Aorta (tissue), 5 donors: ENCODE measurements around the gene AOC1. TPM values are rescaled to one million over a fixed set of nuclear protein-coding genes. Genes with fewer than 3 reads are reported as not detected.

Experiments
- ATAC-seq: fragments of 200-7000 bp; cut with Tn5 transposase; one replicate; pipeline ENCODE4 v1.9.1; 2022; ENCODE audit warnings: moderate library complexity; ENCODE audit not compliant: low FRiP score
- DNase-seq, 2 donors: peaks; one replicate each; pipeline ENCODE4 v3.0.0-alpha.2; 2020
- H3K27ac ChIP-seq, 2 donors: one replicate each; pipeline ENCODE4 v1.5.1; 2013; ENCODE audit warnings: low read length in 2 of 2, mild to moderate bottlenecking in 2 of 2, moderate library complexity in 2 of 2, control low read depth in 1 of 2, inconsistent platforms in 1 of 2, low read depth in 1 of 2
- H3K27me3 ChIP-seq, 2 donors: one replicate each; pipeline ENCODE4 v1.6.1; 2013; ENCODE audit warnings: control low read depth in 1 of 2, low read length in 1 of 2, mild to moderate bottlenecking in 1 of 2, moderate library complexity in 1 of 2; ENCODE audit not compliant: insufficient read depth in 2 of 2, control insufficient read depth in 1 of 2
- H3K36me3 ChIP-seq, 2 donors: one replicate each; pipeline ENCODE4 v1.6.1; 2013; ENCODE audit warnings: control low read depth in 1 of 2, low read length in 1 of 2, mild to moderate bottlenecking in 1 of 2; ENCODE audit not compliant: insufficient read depth in 2 of 2, control insufficient read depth in 1 of 2
- H3K4me1 ChIP-seq, 2 donors: one replicate each; pipeline ENCODE4 v1.6.1; 2013; ENCODE audit warnings: low read length in 2 of 2, control low read depth in 1 of 2, mild to moderate bottlenecking in 1 of 2, moderate library complexity in 1 of 2; ENCODE audit not compliant: insufficient read depth in 2 of 2, control insufficient read depth in 1 of 2
- H3K4me3 ChIP-seq, 2 donors: one replicate each; pipeline ENCODE4 v1.5.1; 2013; ENCODE audit warnings: low read length in 2 of 2, control low read depth in 1 of 2, mild to moderate bottlenecking in 1 of 2
- H3K9me3 ChIP-seq: one replicate; pipeline ENCODE4 v1.6.1; 2013; ENCODE audit warnings: mild to moderate bottlenecking, low read length; ENCODE audit not compliant: control insufficient read depth
- WGBS, 2 donors: extraction: QIAGEN DNeasy Blood & Tissue Kit; methylation state at CpG; one replicate each; pipeline ENCODE4 v1.1.7; 2013; 5-methylcytosine and 5-hydroxymethylcytosine counted together
- intact Hi-C, 2 donors: fragments of 100-400 bp; cut with DNase I; formaldehyde crosslinking; loops; one replicate each; pipeline versions ENCODE4 v1.14.2 to v1.15.0; 2022
- polyA plus RNA-seq, 2 donors: library from polyadenylated mRNA; stranded (reverse); fragments of 200-250 nt; gene quantifications; one replicate each; pipeline ENCODE4 v1.2.3, GENCODE V29; 2013
- total RNA-seq, 2 donors: library from RNA; stranded (reverse); fragmentation: NEBNext Ultra II Directional; extraction: Animal tissue kit (Norgen Biotek cat#: 25700); gene quantifications; one replicate each; pipeline ENCODE4 v1.2.1, GENCODE V29; 2021
- donor health status: healthy with polysubstance abuse.
- donor health status: Bipolar disorder and iron deficiency.
- donor health status: DM: no; HTN: no; CAD: no.
- donor health status: DM: no; HTN: no; CAD: no.
- donor health status: DM: yes; HTN: yes; CAD: no.

Gene AOC1
- total and polyA plus RNA-seq, 4 donors = 0.23 to 17.9 (median 0.72) TPM; not detected in 1

DNA sequence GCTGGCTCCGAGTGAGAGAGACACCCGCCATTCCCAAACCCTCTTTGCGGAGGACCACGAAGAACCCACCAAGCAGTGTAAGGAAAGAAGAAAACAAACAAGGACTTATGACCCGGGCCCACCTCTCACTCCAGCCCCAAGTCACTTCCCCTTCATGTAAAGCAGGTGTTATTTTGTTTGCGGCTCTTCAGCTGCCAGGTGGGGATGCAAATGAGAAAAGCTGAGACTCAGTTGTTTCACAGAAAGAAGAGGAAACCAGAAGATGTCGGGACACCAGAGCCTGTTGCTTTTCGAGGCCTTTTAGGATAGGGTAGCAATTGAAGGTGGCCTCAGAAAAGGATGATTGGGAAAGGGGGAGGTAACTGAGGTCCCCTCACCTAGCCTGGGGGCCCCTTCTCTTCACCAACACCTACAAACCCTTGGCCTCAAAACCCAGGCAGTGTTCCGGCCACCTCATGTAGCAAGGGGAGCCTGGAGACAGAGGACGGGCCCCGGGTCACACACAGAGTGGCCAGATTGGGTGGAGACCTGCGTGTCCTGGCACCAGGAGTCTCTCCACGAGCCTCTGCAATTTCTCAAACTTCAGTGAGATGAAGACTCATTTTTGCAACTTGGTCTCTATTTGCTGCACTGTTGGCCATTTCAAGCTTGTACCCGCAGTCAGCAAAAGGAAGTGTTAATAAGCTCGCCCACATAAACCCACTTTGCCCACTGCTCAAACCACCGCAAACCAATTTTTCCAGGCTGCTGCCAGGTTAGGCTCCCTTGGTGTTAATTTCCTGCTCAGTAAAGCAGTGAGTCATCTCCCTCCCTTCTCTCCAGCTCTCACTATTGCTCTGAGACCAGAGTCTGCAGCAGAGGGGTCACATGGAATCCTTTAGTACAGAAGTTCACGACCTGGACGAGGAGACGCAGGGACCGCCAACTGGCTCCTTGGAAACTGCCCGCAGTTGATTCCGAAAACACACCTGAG, 45.5 kb downstream of the AOC1 start:
- ATAC-seq = no peak
- H3K4me1 ChIP-seq = no peaks in the 10 kb centered on the region
- WGBS, 2 donors = 54% methylated on average over 22 of the region's 22 CpGs
- H3K36me3 ChIP-seq = no peaks in the 10 kb centered on the region
- no peak for DNase-seq
- no peaks in the 10 kb centered on the region for H3K9me3 ChIP-seq
- H3K4me3 ChIP-seq = no peak overlapping the region
- H3K27ac ChIP-seq = no peak overlapping the region
- intact Hi-C loops = loop anchor here (1.0 to 5.0 kb wide), 5 partner anchors 90 to 215 kb away; no protein-coding TSS in a partner anchor
- no peaks in the 10 kb centered on the region for H3K27me3 ChIP-seq

DNA sequence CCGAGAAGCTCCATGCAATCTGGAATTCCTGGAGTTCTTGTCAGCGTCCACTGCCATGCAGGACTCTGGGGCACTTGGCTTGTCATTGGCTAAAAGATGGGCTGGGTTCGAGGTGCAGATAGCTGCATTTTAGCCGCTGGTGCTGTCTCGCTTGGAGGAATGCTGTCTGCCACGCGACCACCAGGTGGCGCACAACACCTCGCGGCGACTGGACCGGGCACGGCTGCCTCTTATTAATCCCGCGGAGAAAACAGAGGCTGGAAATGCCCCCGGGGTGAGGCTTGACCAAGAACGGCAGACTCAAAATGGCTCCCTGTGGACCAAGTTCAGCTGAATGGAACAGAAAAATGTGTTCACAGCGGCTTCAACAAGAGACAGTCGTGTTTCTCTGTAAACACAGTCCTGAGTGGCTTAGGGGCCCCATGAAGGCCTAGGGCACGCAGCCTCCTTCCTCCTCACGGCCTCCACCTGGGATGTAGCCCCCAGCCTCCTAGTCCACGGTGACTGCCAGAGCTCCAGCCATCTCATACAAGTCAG, 46.2 kb downstream of the AOC1 start:
- intact Hi-C loops = loop anchor here (1.0 to 5.0 kb wide), 5 partner anchors 89 to 214 kb away; no protein-coding TSS in a partner anchor

DNA sequence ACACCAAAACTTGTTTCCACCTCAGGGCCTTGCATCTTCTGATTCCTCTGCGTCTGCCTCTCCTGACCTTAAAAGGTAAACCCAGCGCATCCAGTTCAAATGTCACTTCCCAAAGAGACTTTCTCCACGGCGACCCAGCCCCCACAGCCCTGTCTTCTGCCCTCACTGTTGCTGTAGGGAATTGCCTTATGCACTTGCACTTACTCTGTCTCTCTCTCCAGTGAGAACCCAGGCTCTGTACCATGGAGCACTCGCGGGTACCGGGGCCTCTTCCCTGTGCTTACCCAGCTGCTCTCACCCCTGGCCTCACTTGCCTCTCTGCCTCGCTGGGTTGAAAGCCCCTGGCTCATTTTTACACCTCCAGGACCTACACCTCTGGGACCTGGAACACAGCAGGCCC, 48.4 kb downstream of the AOC1 start:
- ATAC-seq (no peak), DNase-seq (no peak)
- Histone ChIP-seq H3K4me1 (peaks cover 0 to 3% of the 10 kb centered on the region in 2 donors), H3K9me3 (no peaks in the 10 kb centered on the region), H3K27me3 (no peaks in the 10 kb centered on the region), H3K4me3 (no peak overlapping the region), H3K36me3 (no peaks in the 10 kb centered on the region), H3K27ac (no peak overlapping the region)
- intact Hi-C loops = no loop called here
- 90 to 94% methylated on average over 8 of the region's 8 CpGs for WGBS, 2 donors

More for the DNA sequence above, 46.2 kb downstream of the AOC1 start:
- no peak overlapping the region for H3K27ac ChIP-seq
- no peak overlapping the region for H3K4me3 ChIP-seq
- H3K36me3 ChIP-seq = no peaks in the 10 kb centered on the region
- WGBS, 2 donors = 12% methylated on average over 22 of the region's 22 CpGs
- peak; percentile 84 for ATAC-seq
- H3K27me3 ChIP-seq = no peaks in the 10 kb centered on the region
- DNase-seq = peak; percentile 79 to 94
- no peaks in the 10 kb centered on the region for H3K4me1 ChIP-seq
- H3K9me3 ChIP-seq = no peaks in the 10 kb centered on the region

DNA sequence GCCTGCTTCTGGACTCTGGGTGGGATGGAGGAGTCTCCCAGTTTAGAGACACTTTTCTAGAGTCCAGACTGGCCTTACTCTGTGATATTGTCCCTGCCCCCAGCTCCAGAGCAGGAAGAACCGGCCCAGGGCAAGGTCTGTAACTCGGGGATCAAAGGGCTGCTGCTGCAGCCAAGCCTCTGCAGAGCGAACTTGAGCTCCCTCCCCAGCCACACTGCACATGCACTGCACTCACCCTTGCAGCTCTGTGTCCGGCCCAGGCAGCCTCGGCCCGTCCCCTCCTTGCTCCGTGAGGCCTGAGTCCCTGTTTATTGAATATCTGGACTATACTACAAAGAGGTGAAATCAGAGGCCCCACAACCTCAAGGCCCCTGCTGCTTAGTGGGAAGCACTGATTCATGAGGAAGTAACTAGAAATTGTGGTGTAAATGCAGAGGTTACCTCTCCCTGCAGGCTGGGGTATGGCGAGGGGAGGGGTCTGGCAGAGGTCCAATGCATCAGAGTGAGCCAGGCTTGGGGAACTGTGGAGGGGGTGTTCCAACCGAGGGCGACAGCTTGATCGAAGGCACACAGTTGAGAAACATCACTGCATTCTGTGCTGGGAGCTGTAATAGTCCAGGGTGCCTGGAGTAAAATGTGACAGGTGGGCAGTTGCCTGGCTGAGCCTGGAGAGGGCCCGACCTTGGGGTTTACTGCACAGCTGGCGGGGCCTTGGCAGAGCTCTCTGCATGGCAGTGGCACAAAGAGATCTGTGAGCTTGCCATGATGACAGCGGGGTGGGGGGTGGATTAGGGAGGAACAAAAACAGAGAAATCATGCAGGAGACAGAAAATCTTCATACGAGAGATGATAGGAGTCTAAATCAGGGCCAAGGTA, 49.1 kb downstream of the AOC1 start:
- WGBS, 2 donors = 72 to 75% methylated on average over 15 of the region's 15 CpGs
- peaks cover 0 to 3% of the 10 kb centered on the region in 2 donors for H3K4me1 ChIP-seq
- H3K4me3 ChIP-seq = no peak overlapping the region
- intact Hi-C loops = no loop called here
- ATAC-seq (no peak), DNase-seq (no peak)
- H3K27ac ChIP-seq = no peak overlapping the region
- no peaks in the 10 kb centered on the region for H3K36me3 ChIP-seq
- no peaks in the 10 kb centered on the region for H3K9me3 ChIP-seq
- H3K27me3 ChIP-seq = no peaks in the 10 kb centered on the region

DNA sequence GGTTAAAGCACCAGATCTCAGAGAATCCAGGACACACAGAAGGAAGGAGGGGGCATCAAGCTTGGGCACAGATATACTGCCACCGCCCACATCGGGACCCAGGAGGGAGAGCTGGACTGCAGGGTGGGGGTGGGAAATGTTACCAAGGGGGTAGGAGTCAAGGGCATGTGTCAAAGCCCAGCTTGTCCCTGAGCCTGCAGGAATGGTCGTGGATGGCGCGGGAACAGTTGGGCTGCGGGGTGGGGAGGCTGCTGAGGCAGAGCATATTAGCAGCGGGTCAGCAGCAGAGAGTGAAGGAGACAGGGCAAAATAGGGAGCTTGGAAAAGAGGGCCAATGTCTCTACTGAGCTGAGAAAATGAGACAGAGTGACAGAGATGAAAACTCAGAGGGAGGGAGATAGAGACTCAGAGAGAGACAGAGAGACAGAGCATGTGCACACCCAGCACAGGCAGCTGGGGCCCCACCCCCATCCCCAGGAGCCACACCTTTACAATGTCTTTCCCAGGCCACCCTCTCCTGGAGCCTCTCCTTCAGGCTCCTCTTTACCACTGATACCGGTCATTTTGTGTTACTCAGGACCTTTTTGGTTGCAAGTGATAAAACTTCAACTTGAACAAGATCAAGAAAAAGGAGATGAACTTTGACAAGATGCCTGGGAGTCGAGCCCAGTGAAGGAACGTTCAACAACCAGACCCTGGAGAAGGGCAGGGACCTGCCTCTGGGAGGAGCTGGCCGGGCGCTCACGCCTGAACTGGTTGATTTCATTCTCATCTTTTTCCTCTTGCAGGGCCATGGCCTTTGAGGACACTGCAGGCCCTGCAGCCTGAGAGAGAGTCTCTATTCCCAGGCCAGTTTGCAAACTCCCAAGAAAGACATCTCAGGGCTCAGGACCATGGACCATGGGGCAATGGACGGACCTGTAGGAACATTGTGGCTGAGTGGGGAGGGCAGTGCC, 50.0 kb downstream of the AOC1 start:
- H3K27me3 ChIP-seq = no peaks in the 10 kb centered on the region
- H3K27ac ChIP-seq = no peak overlapping the region
- ATAC-seq (no peak), DNase-seq (no peak)
- H3K4me3 ChIP-seq = no peak overlapping the region
- H3K4me1 ChIP-seq = peaks cover 0 to 3% of the 10 kb centered on the region in 2 donors
- no peaks in the 10 kb centered on the region for H3K36me3 ChIP-seq
- 82 to 89% methylated on average over 14 of the region's 14 CpGs for WGBS, 2 donors
- H3K9me3 ChIP-seq = no peaks in the 10 kb centered on the region
- intact Hi-C loops = no loop called here

DNA sequence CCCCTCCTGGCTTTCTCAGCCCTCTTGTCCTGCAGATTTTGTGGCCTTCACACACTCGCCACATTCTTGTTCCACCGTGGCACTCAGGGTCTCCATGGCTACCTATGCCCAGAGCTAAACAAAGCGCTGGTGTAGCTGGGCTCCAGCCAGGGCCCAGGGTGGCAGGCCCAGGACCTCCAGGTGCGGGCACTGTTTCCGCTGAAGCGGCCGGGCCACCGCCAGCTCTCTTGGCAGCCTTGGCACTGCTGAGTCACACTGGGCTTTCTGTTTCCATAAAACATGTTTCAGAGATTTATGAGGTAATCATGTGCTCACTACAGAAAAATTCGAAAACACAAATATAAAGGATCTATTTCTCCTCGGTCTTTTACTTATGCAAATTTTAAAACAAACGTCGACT, 51.3 kb downstream of the AOC1 start:
- intact Hi-C loops = no loop called here
- peak overlapping the region in 1 of 2 donors; percentile 22 for H3K27ac ChIP-seq
- DNase-seq = peak; percentile 80 to 91

DNA sequence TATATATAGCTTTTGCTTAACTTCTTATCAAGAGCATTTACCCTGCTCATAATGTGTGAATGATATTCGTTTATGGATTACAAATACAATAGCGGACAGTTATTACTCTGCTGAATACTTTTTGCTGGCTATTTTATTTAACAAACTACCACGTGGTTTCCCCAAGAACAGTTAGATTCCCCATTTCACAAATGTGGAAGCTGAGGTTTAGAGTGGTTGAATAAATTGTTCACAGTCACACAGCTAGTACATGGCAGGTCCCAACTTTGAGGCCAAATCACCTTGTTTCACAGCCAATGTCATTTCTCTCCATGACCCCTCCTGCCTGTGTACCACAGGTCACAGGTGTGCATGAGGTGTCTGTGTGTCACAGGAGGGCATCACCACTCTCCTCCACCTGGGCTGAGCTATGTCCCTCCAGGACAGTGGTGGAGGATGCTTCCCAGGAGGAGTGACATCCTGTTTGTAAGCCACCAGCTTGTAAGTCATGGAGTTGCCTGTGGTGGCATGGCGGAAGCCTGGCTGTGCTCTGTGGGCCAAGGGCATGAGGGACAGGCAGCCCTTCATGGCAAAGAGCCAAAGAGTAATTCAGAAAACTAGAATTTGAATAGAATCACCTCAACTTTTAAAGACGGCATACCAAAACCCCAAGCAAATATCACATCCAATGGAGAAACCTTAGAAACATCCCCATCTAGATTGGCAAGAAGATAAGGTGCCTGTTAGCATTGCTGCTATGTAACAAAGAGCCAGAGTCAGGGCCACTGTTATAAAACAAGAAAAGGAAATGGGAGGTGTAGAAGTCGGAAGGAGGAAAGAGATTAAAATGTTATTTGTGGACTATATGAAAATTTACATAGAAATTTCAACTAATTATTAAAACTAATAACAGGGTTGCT, 51.9 kb downstream of the AOC1 start:
- WGBS, 2 donors = 42% methylated on average over 6 of the region's 6 CpGs
- DNase-seq (no peak), ATAC-seq (no peak)
- H3K27me3 ChIP-seq = no peaks in the 10 kb centered on the region
- no peak overlapping the region for H3K4me3 ChIP-seq
- H3K9me3 ChIP-seq = no peaks in the 10 kb centered on the region
- H3K27ac ChIP-seq = no peak overlapping the region
- H3K4me1 ChIP-seq = peaks cover 0 to 3% of the 10 kb centered on the region in 2 donors
- intact Hi-C loops = no loop called here
- no peaks in the 10 kb centered on the region for H3K36me3 ChIP-seq

More for the DNA sequence above, 51.3 kb downstream of the AOC1 start:
- ATAC-seq = peak; percentile 77
- H3K27me3 ChIP-seq = no peaks in the 10 kb centered on the region
- no peak overlapping the region for H3K4me3 ChIP-seq
- H3K36me3 ChIP-seq = no peaks in the 10 kb centered on the region
- 0 to 2% methylated on average over 12 of the region's 12 CpGs for WGBS, 2 donors
- peaks cover 0 to 3% of the 10 kb centered on the region in 2 donors for H3K4me1 ChIP-seq
- no peaks in the 10 kb centered on the region for H3K9me3 ChIP-seq
